GM18526 (cell line): ENCODE results near the gene PDZD8.

Experiments used
- POLR2A ChIP-seq: IDR thresholded peaks from 3 replicates; pipeline ENCODE4 v1.6.1; 2011; ENCODE audit not compliant: insufficient read length; ENCODE audit errors: extremely low read depth

Gene PDZD8

DNA sequence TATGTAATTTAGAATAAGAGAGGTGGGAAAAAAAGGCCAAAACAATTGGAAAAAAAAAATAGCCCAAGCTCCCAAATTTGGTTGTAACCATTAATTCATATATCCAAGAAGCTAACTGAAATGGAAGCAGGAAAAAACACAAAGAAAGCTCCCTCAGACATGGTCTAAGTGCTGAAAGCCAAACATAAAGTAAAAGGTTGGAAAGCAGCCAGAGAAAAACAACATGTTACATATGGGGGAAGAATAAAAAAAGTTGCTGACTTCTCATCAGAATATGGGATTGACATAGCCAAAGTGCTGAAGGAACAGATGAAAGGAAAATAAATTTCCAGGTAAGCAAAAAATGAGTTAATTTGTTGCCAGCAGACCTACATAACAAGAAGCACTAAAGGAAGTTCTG lies 40.3 kb downstream of the PDZD8 start:
- TF ChIP-seq POLR2A = no peak

DNA sequence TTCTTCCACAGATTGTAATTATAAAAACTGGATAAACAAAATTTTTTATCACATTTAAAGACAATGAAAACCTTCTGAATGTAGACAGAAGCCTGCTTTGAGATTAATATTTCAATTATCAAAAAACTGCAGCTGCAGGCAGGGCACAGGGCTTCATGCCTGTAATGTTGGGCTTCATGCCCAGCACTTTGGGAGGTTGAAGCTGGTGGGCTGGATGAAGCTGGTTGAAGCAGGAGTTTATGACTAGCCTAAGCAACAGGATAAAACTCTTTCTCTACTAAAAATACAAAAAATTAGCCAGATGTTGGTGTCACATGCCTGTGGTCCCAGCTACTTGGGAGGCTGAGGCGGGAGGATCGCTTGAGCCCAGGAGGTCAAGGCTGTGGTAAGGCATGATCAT lies 41.2 kb downstream of the PDZD8 start:
- TF ChIP-seq POLR2A = no peak

DNA sequence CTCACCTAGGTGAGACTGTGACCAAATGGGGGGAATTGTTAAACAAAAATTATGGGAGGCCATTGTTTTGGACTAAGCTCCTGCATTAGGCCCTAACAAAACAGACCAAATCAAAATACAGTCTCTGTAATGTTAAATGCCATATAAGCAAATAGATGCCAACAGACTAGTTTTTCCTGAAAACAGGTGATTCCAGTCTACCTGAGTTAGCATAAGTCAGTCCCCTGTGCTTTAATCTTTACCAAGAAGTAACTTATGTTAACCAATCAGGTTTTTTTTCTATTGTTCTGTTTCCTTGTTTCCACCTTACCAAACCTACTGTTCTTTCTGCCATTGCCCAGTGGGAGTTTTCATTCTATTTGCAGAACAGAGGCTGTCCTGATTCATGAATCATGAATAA lies 48.0 kb downstream of the PDZD8 start:
- no peak for TF ChIP-seq POLR2A

DNA sequence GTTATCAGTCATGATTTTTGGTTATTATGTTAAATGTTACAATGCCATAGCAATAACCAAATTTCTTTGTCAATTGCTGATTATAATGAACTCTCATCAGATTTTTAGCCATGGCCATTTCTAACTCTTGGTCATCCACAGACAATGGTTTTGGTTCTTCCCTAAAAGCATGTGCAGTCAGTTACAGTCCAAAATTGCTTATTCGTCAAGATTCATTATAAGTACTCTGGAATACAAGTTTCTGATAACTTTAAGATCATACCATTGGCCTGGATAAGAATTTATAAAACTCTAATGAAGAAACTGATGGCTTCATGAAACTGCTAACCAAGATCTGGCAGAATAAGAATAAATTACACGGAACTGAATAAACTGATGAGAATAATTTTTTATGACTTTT lies 50.9 kb downstream of the PDZD8 start:
- TF ChIP-seq POLR2A = no peak

DNA sequence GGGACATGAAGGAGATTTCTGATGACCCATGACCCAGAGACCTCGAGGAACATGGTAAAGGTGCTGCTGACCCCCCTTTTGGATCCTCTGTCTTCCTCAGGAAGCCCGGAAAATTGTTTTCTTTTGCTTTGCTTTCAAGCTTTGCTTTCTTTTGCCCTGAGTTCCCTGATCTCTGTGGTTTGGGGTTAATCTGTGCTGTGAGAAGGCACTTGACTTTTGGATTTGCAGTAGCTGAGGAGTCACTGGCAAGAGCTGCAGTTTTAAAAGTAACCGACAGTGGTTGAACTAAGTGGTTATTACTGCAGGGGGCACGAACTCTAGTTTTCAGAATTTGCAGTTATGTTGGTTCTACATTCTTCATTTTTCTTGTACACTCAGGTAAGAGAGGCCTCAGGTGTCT lies 53.0 kb downstream of the PDZD8 start:
- TF ChIP-seq POLR2A = no peak

DNA sequence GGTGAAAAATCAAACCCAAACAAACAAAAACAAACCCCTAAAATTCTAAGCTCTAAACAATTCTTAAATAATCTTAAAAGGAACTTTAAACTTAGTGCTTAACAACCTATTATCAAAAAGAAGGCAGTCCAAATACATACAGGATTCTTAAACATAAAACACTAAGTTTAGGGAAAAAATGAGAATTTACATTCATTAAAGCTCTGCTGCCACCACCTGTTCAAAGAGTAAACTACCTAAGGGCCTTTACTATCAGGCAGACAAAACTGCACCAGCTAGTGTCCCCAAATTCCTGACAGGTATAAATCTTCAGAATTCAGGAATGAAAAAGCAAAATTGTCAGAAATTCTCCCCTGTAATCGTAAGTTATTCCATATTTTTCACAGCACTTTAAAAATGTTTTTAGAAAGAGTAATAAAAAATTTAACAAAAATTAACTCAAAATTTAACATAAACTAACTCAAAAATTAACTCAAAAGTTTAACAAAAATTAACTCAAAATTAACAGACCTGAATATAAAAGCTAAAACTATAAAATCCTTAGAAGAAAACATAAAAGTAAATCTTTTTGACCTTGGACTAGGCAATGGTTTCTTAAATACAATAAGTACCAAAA lies 55.1 kb downstream of the PDZD8 start:
- TF ChIP-seq POLR2A = no peak

DNA sequence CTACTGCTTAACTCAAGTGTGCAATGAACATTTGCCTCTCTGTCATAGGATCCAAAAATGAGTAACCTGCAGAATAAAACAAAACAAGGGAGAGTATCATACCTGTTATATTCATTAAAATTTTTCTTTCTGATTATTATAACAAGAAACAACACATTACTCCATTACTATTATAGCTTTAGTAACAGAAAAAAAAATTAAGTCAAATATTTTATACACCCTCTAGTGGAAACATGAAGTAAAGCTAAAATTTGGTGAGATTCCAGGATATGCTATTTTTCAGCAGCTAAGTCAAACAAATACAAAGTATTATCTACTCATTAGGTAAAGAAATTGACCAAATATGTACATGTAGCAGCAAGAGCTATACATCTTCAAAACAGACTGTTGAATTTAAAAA lies 56.3 kb downstream of the PDZD8 start:
- no peak for TF ChIP-seq POLR2A

DNA sequence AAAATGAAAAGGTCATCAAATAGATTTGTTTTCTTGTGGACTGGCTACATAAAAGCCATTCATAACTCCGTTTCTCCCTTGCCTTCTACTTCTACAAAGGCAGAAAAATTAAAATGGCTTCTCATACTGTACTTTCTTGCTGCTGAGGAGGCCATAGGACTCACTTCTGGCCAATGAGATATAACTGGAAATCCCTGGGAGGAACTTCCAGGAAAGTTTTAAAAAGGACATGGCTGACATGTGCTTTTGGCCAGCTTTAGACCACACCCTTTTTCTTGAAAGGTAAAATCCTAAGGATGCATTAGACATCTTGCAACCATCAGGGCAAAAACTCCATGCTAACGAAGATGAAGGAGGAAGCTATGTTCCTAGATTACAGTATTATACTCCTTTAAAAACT lies 58.5 kb downstream of the PDZD8 start:
- no peak for TF ChIP-seq POLR2A

DNA sequence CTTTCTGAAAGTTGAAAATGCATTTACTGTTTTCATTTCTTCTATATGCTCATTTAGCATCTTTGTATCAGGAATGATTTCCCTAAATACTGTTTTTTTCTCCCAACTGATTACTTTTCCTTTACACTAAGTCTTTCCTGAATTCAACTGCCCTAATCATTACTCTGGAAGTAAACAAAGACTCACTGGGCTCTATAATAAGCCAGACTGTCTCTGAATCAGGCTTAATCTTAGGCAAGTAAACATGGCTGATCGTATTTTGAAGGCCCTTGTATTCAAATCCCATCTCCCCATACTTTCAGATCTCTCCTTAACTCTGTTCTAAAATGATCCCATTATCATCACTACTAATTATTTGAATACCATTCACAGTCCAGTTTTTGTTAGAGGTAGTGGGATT lies 61.6 kb downstream of the PDZD8 start:
- TF ChIP-seq POLR2A = no peak

DNA sequence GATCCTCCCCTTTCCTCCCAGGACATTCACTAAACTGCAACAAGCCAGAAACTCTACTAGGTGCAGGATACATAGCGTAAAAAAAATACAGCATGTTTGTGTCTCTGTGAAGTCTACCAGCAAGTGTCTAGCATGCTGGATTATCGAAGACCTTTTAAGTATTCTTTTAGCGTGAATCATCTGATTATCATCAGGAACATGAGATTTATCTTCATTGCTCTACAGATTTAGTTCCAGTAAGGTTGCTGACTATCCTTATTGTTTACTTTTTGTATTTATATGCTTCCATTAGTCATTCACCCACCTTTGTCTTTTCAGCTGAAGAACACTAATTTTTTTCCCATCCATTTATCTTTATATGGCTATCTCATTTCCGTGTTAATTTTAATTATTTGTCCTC lies 62.8 kb downstream of the PDZD8 start:
- TF ChIP-seq POLR2A = no peak

DNA sequence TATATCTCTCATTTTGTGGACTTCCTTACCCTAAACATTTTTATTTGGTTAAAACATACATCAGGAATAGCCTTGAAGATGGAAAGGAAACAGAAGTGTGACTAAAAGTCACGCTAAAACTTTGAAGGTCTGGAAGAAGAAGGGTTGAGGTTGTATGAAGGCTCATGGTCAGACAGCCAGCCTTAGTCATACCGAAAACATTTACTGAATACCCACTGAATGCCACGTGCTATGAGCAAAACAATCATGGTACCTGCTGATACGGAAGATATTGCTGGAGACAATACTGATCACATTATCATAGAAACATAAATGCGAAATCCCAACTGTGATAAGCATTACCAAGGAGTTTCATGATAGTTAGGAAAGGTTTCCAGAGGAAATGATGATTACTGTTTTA lies 64.0 kb downstream of the PDZD8 start:
- no peak for TF ChIP-seq POLR2A

DNA sequence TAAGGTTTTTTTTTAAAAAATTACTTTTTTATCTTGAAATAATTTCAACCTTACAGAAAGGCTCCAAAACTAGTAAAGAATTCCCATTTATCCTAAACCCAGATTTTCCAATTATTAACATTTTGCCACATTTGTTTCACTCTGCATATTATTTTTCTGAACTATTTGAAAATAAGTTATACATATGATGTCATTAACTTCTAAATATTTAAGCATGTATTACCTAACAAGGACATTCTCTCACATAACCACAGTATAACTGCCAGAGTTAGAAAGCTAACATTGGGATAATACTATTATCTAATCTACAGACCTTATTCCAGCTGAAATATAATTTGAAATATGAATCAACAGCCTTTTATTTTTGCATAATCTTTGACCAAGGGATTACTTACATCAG lies 68.6 kb downstream of the PDZD8 start:
- no peak for TF ChIP-seq POLR2A

DNA sequence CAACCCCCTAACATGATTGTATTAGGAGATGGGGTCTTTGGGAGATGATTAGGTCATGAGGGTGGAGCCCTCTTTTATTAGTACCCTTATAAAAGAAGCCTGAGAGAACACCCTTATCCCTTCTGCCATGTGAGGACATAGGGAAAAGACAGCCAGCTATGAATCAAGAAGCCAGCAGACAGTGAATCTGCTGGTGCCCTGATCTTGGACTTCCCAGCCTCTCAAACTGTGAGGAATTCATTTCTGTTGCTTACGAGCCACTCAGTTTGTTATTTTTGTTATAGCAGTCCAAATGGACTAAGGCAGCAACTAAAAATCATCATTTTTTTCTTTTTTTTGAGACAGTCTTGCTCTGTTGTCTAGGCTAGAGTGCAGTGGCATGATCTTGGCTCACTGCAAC lies 74.6 kb downstream of the PDZD8 start:
- no peak for TF ChIP-seq POLR2A

DNA sequence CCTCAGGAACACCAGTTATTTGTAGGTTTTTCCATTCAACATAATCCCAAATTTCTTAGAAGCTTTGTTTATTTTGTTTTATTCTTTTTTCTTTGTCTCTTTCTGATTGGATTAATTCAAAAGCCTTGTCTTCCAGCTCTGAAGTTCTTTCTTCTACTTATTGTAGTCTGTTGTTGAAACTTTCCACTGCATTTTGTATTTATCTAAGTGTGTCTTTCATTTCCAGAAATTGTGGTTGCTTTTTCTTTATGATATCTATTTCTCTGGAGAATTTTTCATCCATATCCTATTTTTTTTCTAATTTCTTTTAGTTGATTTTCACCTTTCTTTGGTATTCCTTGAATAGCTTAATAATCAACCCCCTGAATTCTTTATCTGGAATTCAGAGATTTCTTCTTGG lies 75.8 kb downstream of the PDZD8 start:
- TF ChIP-seq POLR2A = no peak

DNA sequence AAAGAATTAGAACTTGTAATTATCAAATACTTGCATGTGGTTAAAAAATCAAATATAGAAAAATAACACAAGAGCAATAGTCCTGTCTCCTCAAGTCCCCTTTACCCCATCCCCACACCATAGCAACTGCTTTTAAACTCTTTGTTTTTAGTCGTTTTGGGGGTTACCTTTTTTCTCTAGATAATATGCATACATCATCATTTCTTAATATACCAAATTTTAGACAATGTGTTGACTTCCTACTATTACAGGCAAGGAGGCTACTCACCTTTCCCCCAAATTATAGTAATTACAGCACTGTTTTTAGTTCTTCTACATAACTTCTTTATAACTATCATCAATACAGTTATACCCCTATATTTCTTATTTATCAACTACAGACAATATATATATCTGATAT lies 77.0 kb downstream of the PDZD8 start:
- TF ChIP-seq POLR2A = no peak

DNA sequence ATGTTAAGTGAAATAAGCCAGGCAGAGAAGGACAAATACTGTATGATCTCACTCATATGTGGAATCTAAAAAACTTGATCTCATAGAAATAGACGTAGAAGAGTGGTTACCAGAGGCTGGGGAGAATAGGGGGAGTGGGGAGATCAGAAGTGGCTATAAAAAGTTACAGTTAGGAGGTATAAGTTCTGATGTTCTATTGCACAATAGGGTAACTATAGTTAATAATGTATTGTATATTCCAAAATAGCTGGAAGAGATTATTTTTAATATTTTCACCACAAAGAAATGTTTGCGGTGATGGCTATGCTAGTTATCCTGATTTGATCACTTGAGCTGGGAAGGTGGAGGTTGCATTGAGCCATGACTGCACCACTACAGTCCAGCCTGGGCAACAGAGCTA lies 80.5 kb downstream of the PDZD8 start:
- TF ChIP-seq POLR2A = no peak

DNA sequence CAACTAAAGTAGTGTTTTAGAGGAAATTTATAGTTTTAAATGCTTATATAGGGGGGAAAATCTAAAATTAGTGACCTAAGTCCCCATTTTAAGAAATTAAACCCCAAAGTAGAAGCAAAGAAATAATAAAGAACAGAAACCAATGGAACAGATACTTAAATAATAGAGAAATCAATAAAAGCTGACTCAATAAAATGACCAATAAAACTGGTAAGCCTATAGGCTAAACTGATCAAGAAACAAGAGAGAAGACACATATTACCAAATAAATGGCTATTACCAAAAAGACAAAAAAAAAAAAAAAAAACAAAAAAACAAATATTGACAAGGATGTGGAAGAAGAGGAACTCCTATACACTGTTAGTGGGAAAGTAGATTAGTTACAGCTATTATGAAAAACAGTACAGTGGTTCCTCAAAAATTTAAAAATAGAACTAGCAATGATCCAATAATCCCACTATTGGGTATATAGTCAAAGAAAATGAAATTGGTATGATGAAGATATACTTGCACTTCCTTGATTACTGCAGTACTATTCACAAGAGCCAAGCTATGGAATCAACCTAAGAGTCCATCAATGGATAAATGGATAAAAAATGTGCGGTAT lies 81.1 kb downstream of the PDZD8 start:
- TF ChIP-seq POLR2A = no peak
